ACC112 (cell line): Measurements from ENCODE around the gene DNHD1.

ENCODE experiments used
- H2AFZ ChIP-seq: fragments of 200-600 bp; sonication (generic); one replicate; pipeline ENCODE4 v1.6.0; 2017; ENCODE audit warnings: antibody characterized with exemption, low read length; ENCODE audit not compliant: unreplicated experiment
- H3K27ac ChIP-seq: fragments of 200-600 bp; sonication (generic); 2 replicates; pipeline ENCODE4 v1.5.1; 2014; ENCODE audit warnings: low read depth, mild to moderate bottlenecking, antibody characterized with exemption, low read length, moderate library complexity
- H3K27me3 ChIP-seq: fragments of 200-600 bp; sonication (generic); 2 replicates; pipeline ENCODE4 v1.6.1; 2014; ENCODE audit warnings: mild to moderate bottlenecking, antibody characterized with exemption, low read length, moderate library complexity, mixed read lengths; ENCODE audit not compliant: insufficient read depth
- H3K36me3 ChIP-seq: fragments of 200-600 bp; sonication (generic); 2 replicates; pipeline ENCODE4 v1.6.1; 2016; ENCODE audit warnings: mild to moderate bottlenecking, antibody characterized with exemption, low read length, moderate library complexity, mixed read lengths; ENCODE audit not compliant: insufficient read depth
- H3K4me1 ChIP-seq: fragments of 200-600 bp; sonication (generic); one replicate; pipeline ENCODE4 v1.6.1; 2016; ENCODE audit warnings: low read length, mixed read lengths; ENCODE audit not compliant: insufficient read depth, unreplicated experiment, control insufficient read depth
- H3K4me3 ChIP-seq: fragments of 200-600 bp; sonication (generic); 2 replicates; pipeline ENCODE4 v1.5.1; 2014; ENCODE audit warnings: mild to moderate bottlenecking, low read depth, low read length
- H3K79me2 ChIP-seq: fragments of 200-600 bp; sonication (generic); one replicate; pipeline ENCODE4 v1.6.0; 2016; ENCODE audit warnings: low read length; ENCODE audit not compliant: control insufficient read depth, unreplicated experiment, insufficient read depth

Gene DNHD1

GRCh38 chr11:6547177-6547576 is 50.1 kb downstream of the DNHD1 start:
- Histone ChIP-seq H3K4me1 (no peaks in the 10 kb centered on the region), H3K27me3 (no peaks in the 10 kb centered on the region), H3K79me2 (no peaks in the 10 kb centered on the region)

GRCh38 chr11:6548121-6548520 is 51.0 kb downstream of the DNHD1 start:
- Histone ChIP-seq H2AFZ (no peak overlapping the region), H3K4me1 (no peaks in the 10 kb centered on the region)

More at GRCh38 chr11:6547177-6547576, 50.1 kb downstream of the DNHD1 start:
- Histone ChIP-seq H3K27ac (no peak overlapping the region), H3K36me3 (no peaks in the 10 kb centered on the region), H3K4me3 (no peak overlapping the region), H2AFZ (no peak overlapping the region)

GRCh38 chr11:6548641-6549040 is 51.6 kb downstream of the DNHD1 start:
- no peak overlapping the region for H3K4me3 ChIP-seq
- no peak overlapping the region for H3K27ac ChIP-seq
- no peak overlapping the region for H2AFZ ChIP-seq
- no peaks in the 10 kb centered on the region for H3K36me3 ChIP-seq
- H3K4me1 ChIP-seq = no peaks in the 10 kb centered on the region
- no peaks in the 10 kb centered on the region for H3K27me3 ChIP-seq
- H3K79me2 ChIP-seq = no peaks in the 10 kb centered on the region

More at GRCh38 chr11:6548121-6548520, 51.0 kb downstream of the DNHD1 start:
- Histone ChIP-seq H3K36me3 (no peaks in the 10 kb centered on the region), H3K27me3 (no peaks in the 10 kb centered on the region), H3K27ac (no peak overlapping the region), H3K4me3 (no peak overlapping the region), H3K79me2 (no peaks in the 10 kb centered on the region)

- H3K27ac ChIP-seq = no peak overlapping the region
- H3K27me3 ChIP-seq = no peaks in the 10 kb centered on the region
- H3K36me3 ChIP-seq = no peaks in the 10 kb centered on the region
- H2AFZ ChIP-seq = no peak overlapping the region
- H3K4me1 ChIP-seq = no peaks in the 10 kb centered on the region
- H3K4me3 ChIP-seq = no peak overlapping the region
- H3K79me2 ChIP-seq = no peaks in the 10 kb centered on the region
Measured at GRCh38 chr11:6553634-6554033, 56.6 kb downstream of the DNHD1 start.

GRCh38 chr11:6554828-6555706 is 58.0 kb downstream of the DNHD1 start:
- H3K4me1 ChIP-seq = no peaks in the 10 kb centered on the region
- no peaks in the 10 kb centered on the region for H3K27me3 ChIP-seq
- H3K36me3 ChIP-seq = no peaks in the 10 kb centered on the region
- H3K4me3 ChIP-seq = no peak overlapping the region
- H2AFZ ChIP-seq = no peak overlapping the region
- no peak overlapping the region for H3K27ac ChIP-seq
- H3K79me2 ChIP-seq = no peaks in the 10 kb centered on the region

GRCh38 chr11:6556139-6556949 is 59.3 kb downstream of the DNHD1 start:
- Histone ChIP-seq H3K27me3 (no peaks in the 10 kb centered on the region), H3K4me1 (no peaks in the 10 kb centered on the region), H3K79me2 (no peaks in the 10 kb centered on the region), H2AFZ (no peak overlapping the region), H3K4me3 (no peak overlapping the region), H3K27ac (no peak overlapping the region), H3K36me3 (no peaks in the 10 kb centered on the region)

GRCh38 chr11:6557063-6557462 is 60.0 kb downstream of the DNHD1 start:
- no peak overlapping the region for H3K4me3 ChIP-seq
- H3K36me3 ChIP-seq = no peaks in the 10 kb centered on the region
- H3K27me3 ChIP-seq = no peaks in the 10 kb centered on the region
- H3K4me1 ChIP-seq = no peaks in the 10 kb centered on the region
- H2AFZ ChIP-seq = no peak overlapping the region
- no peak overlapping the region for H3K27ac ChIP-seq
- no peaks in the 10 kb centered on the region for H3K79me2 ChIP-seq

GRCh38 chr11:6557761-6558674 is 60.9 kb downstream of the DNHD1 start:
- no peaks in the 10 kb centered on the region for H3K79me2 ChIP-seq
- no peak overlapping the region for H3K4me3 ChIP-seq
- H3K27me3 ChIP-seq = no peaks in the 10 kb centered on the region
- no peak overlapping the region for H3K27ac ChIP-seq
- H3K4me1 ChIP-seq = no peaks in the 10 kb centered on the region
- no peaks in the 10 kb centered on the region for H3K36me3 ChIP-seq
- no peak overlapping the region for H2AFZ ChIP-seq

- Histone ChIP-seq H3K36me3 (no peaks in the 10 kb centered on the region), H3K27me3 (no peaks in the 10 kb centered on the region), H3K79me2 (no peaks in the 10 kb centered on the region), H3K4me1 (no peaks in the 10 kb centered on the region), H2AFZ (no peak overlapping the region), H3K4me3 (no peak overlapping the region), H3K27ac (no peak overlapping the region)
Measured at GRCh38 chr11:6559369-6559768, 62.3 kb downstream of the DNHD1 start.

GRCh38 chr11:6561288-6561687 is 64.2 kb downstream of the DNHD1 start:
- Histone ChIP-seq H3K27ac (no peak overlapping the region), H2AFZ (no peak overlapping the region), H3K79me2 (no peaks in the 10 kb centered on the region), H3K4me1 (no peaks in the 10 kb centered on the region), H3K4me3 (no peak overlapping the region), H3K27me3 (no peaks in the 10 kb centered on the region), H3K36me3 (no peaks in the 10 kb centered on the region)
